ENCODE data around the gene OR6C2.

- TF ChIP-seq ZNF274 (IDR thresholded peaks at IDR 0.05; ENCODE audit: low read depth, low read length) (no peak), SUZ12 (IDR thresholded peaks at IDR 0.05; ENCODE audit: extremely low read depth, insufficient read depth, insufficient read length) (no peak), YY1 (IDR thresholded peaks at IDR 0.05; ENCODE audit: insufficient read depth, insufficient read length) (no peak)
These were observed 17.9 kb upstream of the OR6C2 start, which contains the start of gene OR6C76 for GRCh38 chr12:55425954-55426353.

Data from NT2/D1 (cell line).